Tibial nerve (tissue), 4 donors: ENCODE results near the gene DDX56. TPM values are rescaled to one million over a fixed set of nuclear protein-coding genes. Genes with fewer than 3 reads are reported as not detected.
"Not testable (repeated sequence)": the region's sequence is repeated elsewhere in the genome, so short reads cannot be mapped to it uniquely, and the experiment has no call there.

Experiments
- DNase-seq, 2 donors: peaks; one replicate each; pipeline ENCODE4 v3.0.0-alpha.2; 2019; ENCODE audit warnings: low spot score in 2 of 2
- H3K27ac ChIP-seq, 4 donors: fragments of 200-600 bp; sonication (generic) in 3 of 4; one replicate each; pipeline ENCODE4 v1.5.1; 2017 to 2019; ENCODE audit warnings: mild to moderate bottlenecking in 1 of 4
- H3K27me3 ChIP-seq, 2 donors: fragments of 200-600 bp; sonication (generic) in 1 of 2; one replicate each; pipeline versions ENCODE4 v1.5.1 to v1.6.0; 2017 to 2019
- H3K36me3 ChIP-seq, 3 donors: fragments of 200-600 bp; sonication (generic); one replicate each; pipeline ENCODE4 v1.5.1; 2018 to 2019
- H3K4me1 ChIP-seq, 4 donors: fragments of 200-600 bp; sonication (generic) in 3 of 4; one replicate each; pipeline ENCODE4 v1.5.1; 2017 to 2019
- H3K4me3 ChIP-seq, 4 donors: fragments of 200-600 bp; sonication (generic) in 3 of 4; one replicate each; pipeline ENCODE4 v1.5.1; 2017 to 2019; ENCODE audit warnings: mild to moderate bottlenecking in 1 of 4, moderate library complexity in 1 of 4
- H3K9me3 ChIP-seq, 4 donors: fragments of 200-600 bp; sonication (generic) in 3 of 4; one replicate each; pipeline ENCODE4 v1.5.1; 2017 to 2019
- CTCF ChIP-seq, 5 experiments: fragments of 200-600 bp in 3 of 5; fragments of 450-650 bp in 2 of 5; sonication (generic) in 3 of 5; IDR thresholded peaks; one replicate each; pipeline ENCODE4 v1.5.1; 2016 to 2019; ENCODE audit warnings: antibody characterized with exemption in 5 of 5, mild to moderate bottlenecking in 3 of 5, moderate library complexity in 2 of 5
- EP300 ChIP-seq, 2 donors: sonication (generic); formaldehyde crosslinking; IDR thresholded peaks; one replicate each; pipeline ENCODE4 v1.6.1; 2017; ENCODE audit warnings: antibody characterized with exemption in 2 of 2, mild to moderate bottlenecking in 1 of 2
- POLR2A ChIP-seq, 2 donors: fragments of 450-650 bp; IDR thresholded peaks; one replicate each; pipeline ENCODE4 v1.6.1; 2017; ENCODE audit warnings: antibody characterized with exemption in 2 of 2, mild to moderate bottlenecking in 2 of 2, moderate library complexity in 2 of 2
- WGBS, 2 donors: methylation state at CpG; one replicate each; pipeline ENCODE4 v1.1.5; 2018; 5-methylcytosine and 5-hydroxymethylcytosine counted together
- total RNA-seq, 4 donors: library from RNA; depleted of rRNA; stranded (reverse); fragments of >200 nt; gene quantifications; one replicate each; pipeline ENCODE4 v1.1.0, GENCODE V29; 2016

Gene DDX56
- total RNA-seq, 4 donors from 2014 or later = 42.4 to 59.1 (median 56.5) TPM

- Histone ChIP-seq H3K4me3 (no peak overlapping the region), H3K27ac (no peak overlapping the region), H3K36me3 (peaks cover 0 to 40% (median 8%) of the 10 kb centered on the region in 3 donors), H3K9me3 (no peaks in the 10 kb centered on the region), H3K4me1 (peaks cover 0 to 4% (median 0%) of the 10 kb centered on the region in 4 donors), H3K27me3 (no peaks in the 10 kb centered on the region)
- no peak for DNase-seq
- WGBS, 2 donors = 83 to 89% methylated on average over 7 of the region's 7 CpGs
- TF ChIP-seq CTCF (IDR thresholded peaks at IDR 0.05) (no peak), EP300 (IDR thresholded peaks at IDR 0.05) (no peak), POLR2A (IDR thresholded peaks at IDR 0.05) (no peak)
Observed at GRCh38 chr7:44561962-44562621, 11.6 kb downstream of the DDX56 start.

- WGBS, 2 donors = 78 to 84% methylated on average over 6 of the region's 6 CpGs
- no peaks in the 10 kb centered on the region for H3K27me3 ChIP-seq
- peaks cover 0 to 34% (median 8%) of the 10 kb centered on the region in 3 donors for H3K36me3 ChIP-seq
- no peaks in the 10 kb centered on the region for H3K9me3 ChIP-seq
- no peak for DNase-seq
- no peak overlapping the region for H3K4me3 ChIP-seq
- TF ChIP-seq CTCF (IDR thresholded peaks at IDR 0.05) (no peak), EP300 (IDR thresholded peaks at IDR 0.05) (no peak), POLR2A (IDR thresholded peaks at IDR 0.05) (no peak)
- no peak overlapping the region for H3K27ac ChIP-seq
- peaks cover 0 to 4% (median 0%) of the 10 kb centered on the region in 4 donors for H3K4me1 ChIP-seq
Observed at GRCh38 chr7:44561481-44561880, 12.2 kb downstream of the DDX56 start.

- TF ChIP-seq EP300 (IDR thresholded peaks at IDR 0.05) (no peak), CTCF (IDR thresholded peaks at IDR 0.05) (no peak), POLR2A (IDR thresholded peaks at IDR 0.05) (no peak)
- H3K36me3 ChIP-seq = peaks cover 0 to 14% (median 0%) of the 10 kb centered on the region in 3 donors
- WGBS, 2 donors = 75 to 77% methylated on average over 4 of the region's 4 CpGs
- no peaks in the 10 kb centered on the region for H3K4me1 ChIP-seq
- H3K4me3 ChIP-seq = no peak overlapping the region
- H3K9me3 ChIP-seq = no peaks in the 10 kb centered on the region
- no peak overlapping the region for H3K27ac ChIP-seq
- DNase-seq = no peak
- no peaks in the 10 kb centered on the region for H3K27me3 ChIP-seq
Observed at GRCh38 chr7:44559485-44559884, 14.2 kb downstream of the DDX56 start.

GRCh38 chr7:44557485-44557884 is 16.2 kb downstream of the DDX56 start:
- Histone ChIP-seq H3K4me1 (no peaks in the 10 kb centered on the region), H3K4me3 (no peak overlapping the region), H3K27me3 (no peaks in the 10 kb centered on the region), H3K27ac (no peak overlapping the region), H3K9me3 (no peaks in the 10 kb centered on the region), H3K36me3 (no peaks in the 10 kb centered on the region)
- 88 to 89% methylated on average over 2 of the region's 2 CpGs for WGBS, 2 donors
- TF ChIP-seq EP300 (IDR thresholded peaks at IDR 0.05) = no peak
- no peak for TF ChIP-seq CTCF (IDR thresholded peaks at IDR 0.05)
- TF ChIP-seq POLR2A (IDR thresholded peaks at IDR 0.05) = no peak
- DNase-seq = no peak

GRCh38 chr7:44555350-44555749 is 18.4 kb downstream of the DDX56 start:
- H3K27me3 ChIP-seq = no peaks in the 10 kb centered on the region
- no peaks in the 10 kb centered on the region for H3K9me3 ChIP-seq
- DNase-seq = no peak
- no peak overlapping the region for H3K4me3 ChIP-seq
- no peaks in the 10 kb centered on the region for H3K4me1 ChIP-seq
- WGBS, 2 donors = 66 to 67% methylated on average over 2 of the region's 2 CpGs
- TF ChIP-seq CTCF (IDR thresholded peaks at IDR 0.05) (no peak), EP300 (IDR thresholded peaks at IDR 0.05) (no peak)
- H3K27ac ChIP-seq = no peak overlapping the region
- H3K36me3 ChIP-seq = no peaks in the 10 kb centered on the region

GRCh38 chr7:44552473-44553005 is 21.2 kb downstream of the DDX56 start:
- not testable (repeated sequence) for DNase-seq, H3K4me1 ChIP-seq, H3K4me3 ChIP-seq, H3K36me3 ChIP-seq, H3K9me3 ChIP-seq, H3K27ac ChIP-seq, H3K27me3 ChIP-seq
- 58 to 67% methylated on average over 3 of the region's 3 CpGs for WGBS, 2 donors
